Fibroblast of mammary gland (primary cell): ENCODE data around the gene SYT14.
"Not testable (repeated sequence)": the region's sequence is repeated elsewhere in the genome, so short reads cannot be mapped to it uniquely, and the experiment has no call there.

Experiments
- DNase-seq: peaks from one replicate; pipeline ENCODE4 v3.0.0-alpha.2; 2010; ENCODE audit warnings: low read depth
- H3K4me3 ChIP-seq: 2 replicates; pipeline ENCODE4 v1.5.1; 2011; ENCODE audit warnings: low read depth, mild to moderate bottlenecking, low read length, moderate library complexity; ENCODE audit not compliant: control insufficient read depth
- TF ChIP-seq, protein P1 (sequence below): conservative IDR thresholded peaks from 2 replicates; pipeline ENCODE4 v1.5.1; 2011; ENCODE audit warnings: low read depth, low read length, inconsistent platforms; ENCODE audit not compliant: control insufficient read depth, insufficient read depth

SYT14 gene

DNA sequence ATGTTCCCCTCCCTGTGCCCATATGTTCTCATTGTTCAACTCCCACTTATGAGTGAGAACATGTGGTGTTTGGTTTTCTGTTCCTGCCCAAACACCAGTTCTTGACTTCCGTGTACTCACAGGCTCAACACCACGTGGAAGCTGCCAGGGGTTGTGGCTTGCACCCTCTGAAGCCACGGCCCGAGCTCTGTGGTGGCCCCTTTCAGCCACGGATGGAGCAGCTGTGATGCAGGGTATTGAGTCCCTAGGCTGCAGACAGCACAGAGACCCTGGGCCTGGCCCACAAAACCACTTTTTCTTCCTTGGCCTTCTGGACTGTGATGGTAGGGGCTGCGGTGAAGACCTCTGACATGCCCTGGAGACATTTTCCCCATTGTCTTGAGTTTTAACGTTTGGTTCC, 111.6 kb downstream of the SYT14 start:
- no peak for DNase-seq
- no peak overlapping the region for H3K4me3 ChIP-seq
- TF ChIP-seq, protein P1, sequence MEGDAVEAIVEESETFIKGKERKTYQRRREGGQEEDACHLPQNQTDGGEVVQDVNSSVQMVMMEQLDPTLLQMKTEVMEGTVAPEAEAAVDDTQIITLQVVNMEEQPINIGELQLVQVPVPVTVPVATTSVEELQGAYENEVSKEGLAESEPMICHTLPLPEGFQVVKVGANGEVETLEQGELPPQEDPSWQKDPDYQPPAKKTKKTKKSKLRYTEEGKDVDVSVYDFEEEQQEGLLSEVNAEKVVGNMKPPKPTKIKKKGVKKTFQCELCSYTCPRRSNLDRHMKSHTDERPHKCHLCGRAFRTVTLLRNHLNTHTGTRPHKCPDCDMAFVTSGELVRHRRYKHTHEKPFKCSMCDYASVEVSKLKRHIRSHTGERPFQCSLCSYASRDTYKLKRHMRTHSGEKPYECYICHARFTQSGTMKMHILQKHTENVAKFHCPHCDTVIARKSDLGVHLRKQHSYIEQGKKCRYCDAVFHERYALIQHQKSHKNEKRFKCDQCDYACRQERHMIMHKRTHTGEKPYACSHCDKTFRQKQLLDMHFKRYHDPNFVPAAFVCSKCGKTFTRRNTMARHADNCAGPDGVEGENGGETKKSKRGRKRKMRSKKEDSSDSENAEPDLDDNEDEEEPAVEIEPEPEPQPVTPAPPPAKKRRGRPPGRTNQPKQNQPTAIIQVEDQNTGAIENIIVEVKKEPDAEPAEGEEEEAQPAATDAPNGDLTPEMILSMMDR, result no peak

DNA sequence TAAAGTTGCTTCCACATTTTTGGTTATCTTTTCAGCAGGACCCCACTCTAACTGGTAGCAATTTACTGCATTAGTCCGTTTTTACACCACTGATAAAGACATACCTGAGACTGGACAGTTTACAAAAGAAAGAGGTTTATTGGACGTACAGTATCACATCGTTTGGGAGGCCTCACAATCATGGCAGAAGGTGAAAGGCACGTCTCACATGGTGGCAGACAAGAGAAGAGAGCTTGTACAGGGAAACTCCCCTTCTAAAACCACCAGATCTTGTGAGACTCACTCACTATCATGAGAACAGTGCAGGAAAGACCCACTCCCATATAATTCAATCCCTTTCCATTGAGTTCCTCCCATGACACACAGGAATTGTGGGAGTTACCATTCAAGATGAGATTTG, 112.5 kb downstream of the SYT14 start:
- H3K4me3 ChIP-seq, DNase-seq: not testable (repeated sequence)

DNA sequence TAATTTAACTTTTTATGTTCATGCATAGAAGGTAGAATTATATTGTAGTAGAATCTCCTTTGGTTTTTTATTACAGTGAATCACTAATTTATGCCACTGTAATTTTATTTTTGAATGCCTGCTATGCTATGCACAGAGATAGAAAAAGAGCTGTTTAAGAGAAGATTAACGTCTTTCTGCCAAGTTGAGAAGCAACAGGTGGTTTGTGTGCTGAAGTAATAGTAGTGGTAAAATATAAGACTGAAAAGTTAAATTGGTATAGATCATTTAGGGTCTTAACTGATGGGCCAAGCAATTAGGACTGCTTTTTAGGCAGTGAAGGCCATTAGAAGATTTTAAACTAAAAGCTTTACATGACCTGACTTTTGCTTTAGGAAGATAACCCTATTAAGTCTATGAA, 115.1 kb downstream of the SYT14 start:
- TF ChIP-seq, protein P1, result no peak
- H3K4me3 ChIP-seq, result no peak overlapping the region
- DNase-seq, result no peak

DNA sequence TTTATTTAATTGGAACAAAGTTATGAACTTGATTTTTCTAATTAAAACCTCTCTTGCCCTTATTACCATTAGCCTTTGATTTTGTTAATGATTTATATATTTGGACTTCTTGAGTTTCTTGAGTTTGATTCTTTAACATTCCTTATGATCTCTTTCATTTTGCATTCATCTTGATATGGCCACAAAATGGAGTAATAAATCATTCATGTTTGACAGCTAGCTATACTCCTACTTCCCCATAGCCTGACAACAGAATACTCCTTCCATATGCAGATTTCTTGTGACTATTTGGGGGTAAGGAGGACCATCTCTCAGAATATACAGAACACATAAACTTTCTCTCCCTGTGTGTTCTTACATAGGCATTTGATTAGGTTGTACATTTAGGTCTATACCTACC, 119.6 kb downstream of the SYT14 start:
- DNase-seq, result no peak
- TF ChIP-seq, protein P1, result no peak
- no peak overlapping the region for H3K4me3 ChIP-seq

DNA sequence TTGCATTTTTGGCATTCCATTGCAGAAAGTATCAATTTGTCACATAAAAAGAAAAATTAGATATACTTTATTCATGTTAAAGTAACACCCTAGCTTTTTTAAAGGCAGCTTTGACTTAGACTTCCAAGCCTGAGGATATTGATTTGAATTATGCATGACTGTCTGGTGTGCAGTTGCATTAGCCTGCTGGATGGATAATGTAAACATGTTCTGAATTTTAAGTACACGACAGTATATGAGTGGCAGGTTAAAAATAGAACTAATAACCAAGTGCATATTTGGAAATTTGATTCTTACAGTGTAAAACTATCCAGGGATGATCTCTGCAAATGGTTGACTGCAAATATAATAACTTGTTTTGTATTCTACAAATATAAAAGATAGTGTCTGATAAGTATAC, 124.0 kb downstream of the SYT14 start:
- no peak overlapping the region for H3K4me3 ChIP-seq
- TF ChIP-seq, protein P1, result no peak
- no peak for DNase-seq

DNA sequence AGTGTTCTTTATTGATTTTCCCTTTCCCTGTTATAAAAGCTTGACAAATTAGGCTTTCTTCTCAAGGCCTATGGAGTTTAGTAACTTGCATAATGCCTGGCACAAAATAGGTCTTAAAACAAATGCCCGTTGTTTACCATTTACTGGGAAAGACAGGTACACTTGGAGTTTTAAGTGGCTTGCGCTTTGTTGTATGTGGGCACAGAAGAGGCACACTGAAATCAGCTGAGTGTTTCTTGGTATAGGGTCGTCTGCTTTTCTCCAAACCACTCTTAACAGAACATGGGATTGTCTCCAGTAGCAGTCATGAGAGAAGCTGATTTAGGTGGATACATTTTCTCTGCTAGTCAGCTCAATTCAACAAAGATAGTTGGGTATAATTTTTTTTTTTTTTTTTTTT, 132.5 kb downstream of the SYT14 start:
- no peak for DNase-seq
- no peak overlapping the region for H3K4me3 ChIP-seq
- TF ChIP-seq, protein P1, result no peak

DNA sequence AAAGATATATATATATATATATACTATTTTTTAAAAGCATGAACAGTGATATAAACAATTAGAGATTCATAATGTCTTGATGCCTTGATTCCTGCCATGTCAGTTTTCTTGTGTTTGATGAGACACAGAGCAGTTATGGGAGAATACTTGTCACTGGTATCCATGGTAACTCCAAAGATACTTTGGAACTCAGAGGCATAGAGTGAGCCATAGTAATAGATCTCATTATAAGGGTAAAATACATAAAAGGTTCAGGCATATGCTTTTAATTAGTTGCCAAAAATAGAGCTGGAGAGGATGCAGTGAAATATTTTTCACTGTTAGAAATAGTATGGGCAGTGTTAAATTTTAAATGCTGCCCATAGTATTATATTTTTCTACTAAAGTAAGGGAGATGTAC, 134.1 kb downstream of the SYT14 start:
- TF ChIP-seq, protein P1, result no peak
- DNase-seq, result peak; percentile 15
- H3K4me3 ChIP-seq, result no peak overlapping the region
